Lower lobe of right lung (tissue), 2 donors: ENCODE measurements around the gene HMGXB4. TPM values are rescaled to one million over a fixed set of nuclear protein-coding genes. Genes with fewer than 3 reads are reported as not detected.

Experiments
- ATAC-seq, 2 donors: fragments of 200-7000 bp; cut with Tn5 transposase; one replicate each; pipeline ENCODE4 v1.9.1; 2020 to 2022; ENCODE audit warnings: mild to moderate bottlenecking in 2 of 2, moderate library complexity in 2 of 2
- DNase-seq: peaks from one replicate; pipeline ENCODE4 v3.0.0-alpha.2; 2020
- H3K27ac ChIP-seq: fragments of 200-600 bp; one replicate; pipeline ENCODE4 v1.8.0; 2022
- H3K27me3 ChIP-seq: fragments of 200-600 bp; one replicate; pipeline ENCODE4 v1.8.0; 2022; ENCODE audit warnings: low read depth
- H3K36me3 ChIP-seq: fragments of 200-600 bp; one replicate; pipeline ENCODE4 v1.8.0; 2022; ENCODE audit warnings: mild to moderate bottlenecking
- H3K4me1 ChIP-seq: fragments of 200-600 bp; one replicate; pipeline ENCODE4 v1.8.0; 2022
- H3K4me3 ChIP-seq: fragments of 200-600 bp; one replicate; pipeline ENCODE4 v1.8.0; 2022; ENCODE audit warnings: mild to moderate bottlenecking
- H3K9me3 ChIP-seq: fragments of 200-600 bp; one replicate; pipeline ENCODE4 v1.8.0; 2022
- CTCF ChIP-seq: fragments of 200-600 bp; IDR thresholded peaks from one replicate; pipeline ENCODE4 v1.8.0; 2022; ENCODE audit warnings: antibody characterized with exemption, mild to moderate bottlenecking
- intact Hi-C: fragments of 100-400 bp; cut with DNase I; formaldehyde crosslinking; loops from one replicate; pipeline ENCODE4 v1.11.0; 2022
- total RNA-seq: library from RNA; stranded (reverse); fragmentation: NEBNext Ultra II Directional; extraction: Animal tissue kit (Norgen Biotek cat#: 25700); gene quantifications from one replicate; pipeline ENCODE4 v1.2.1, GENCODE V29; 2021
- donor health status: DM: no; HTN: yes; CAD: no; lungs with severe emphysema.

The HMGXB4 gene
- total RNA-seq, 1 donor from 2014 or later: 15.6 TPM

DNA sequence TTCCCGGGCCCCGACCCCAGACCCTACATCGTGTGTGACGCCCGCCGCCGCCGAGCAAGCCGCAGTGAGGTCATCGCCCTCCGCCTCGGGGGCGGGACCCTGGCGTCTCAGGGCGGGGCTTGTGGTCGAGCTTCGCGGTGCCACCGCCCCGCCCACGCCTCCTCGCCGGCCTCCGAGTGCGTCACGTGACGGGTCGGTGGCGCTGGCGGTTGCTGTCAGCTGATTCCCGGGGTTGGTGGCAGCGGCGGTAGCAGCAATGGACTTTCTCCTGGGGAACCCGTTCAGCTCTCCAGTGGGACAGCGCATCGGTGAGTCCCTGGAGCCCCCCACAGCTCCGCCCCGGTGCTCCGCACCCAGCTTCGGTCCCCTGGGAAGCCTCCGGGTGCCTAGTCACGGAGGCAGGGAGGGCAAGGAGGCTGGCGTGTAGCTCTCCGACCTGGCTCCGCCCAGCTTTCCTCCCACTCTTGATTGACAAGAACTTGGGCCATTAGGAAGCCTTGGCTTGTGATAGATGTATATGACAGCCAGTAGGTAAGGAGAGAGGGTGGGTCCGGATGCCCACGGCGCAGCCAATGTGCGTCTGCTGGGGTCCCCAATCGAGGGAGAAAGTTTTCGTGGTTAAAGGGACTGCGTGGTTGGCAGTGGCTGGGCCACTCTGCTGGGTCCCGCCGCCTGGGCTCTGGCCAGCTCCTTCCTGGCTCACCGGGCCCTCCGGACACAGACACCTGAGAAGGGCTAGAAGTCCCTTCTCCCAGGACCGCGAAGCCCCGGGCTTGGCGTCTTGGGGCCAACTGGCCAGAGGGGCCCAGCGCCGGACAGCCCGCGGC is 42.6 kb downstream of the HMGXB4 start, which contains the start of gene TOM1:
TSS of gene TOM1 (plus strand) at position 222 of the 827 bp plus-strand sequence. CDS start at position 257, 35 bp downstream.
- Histone ChIP-seq H3K9me3 (no peaks in the 10 kb centered on the region), H3K27ac (peak within 1 kb of the TSS; percentile 92), H3K4me1 (peaks cover 33% of the 10 kb centered on the region), H3K36me3 (peaks cover 4% of the 10 kb centered on the region), H3K27me3 (no peaks in the 10 kb centered on the region), H3K4me3 (peak within 1 kb of the TSS; percentile 66)
- DNase-seq: peak; percentile 98
- ATAC-seq: peak; percentile 97
- TF ChIP-seq CTCF: no peak
- intact Hi-C loops: no loop called here

DNA sequence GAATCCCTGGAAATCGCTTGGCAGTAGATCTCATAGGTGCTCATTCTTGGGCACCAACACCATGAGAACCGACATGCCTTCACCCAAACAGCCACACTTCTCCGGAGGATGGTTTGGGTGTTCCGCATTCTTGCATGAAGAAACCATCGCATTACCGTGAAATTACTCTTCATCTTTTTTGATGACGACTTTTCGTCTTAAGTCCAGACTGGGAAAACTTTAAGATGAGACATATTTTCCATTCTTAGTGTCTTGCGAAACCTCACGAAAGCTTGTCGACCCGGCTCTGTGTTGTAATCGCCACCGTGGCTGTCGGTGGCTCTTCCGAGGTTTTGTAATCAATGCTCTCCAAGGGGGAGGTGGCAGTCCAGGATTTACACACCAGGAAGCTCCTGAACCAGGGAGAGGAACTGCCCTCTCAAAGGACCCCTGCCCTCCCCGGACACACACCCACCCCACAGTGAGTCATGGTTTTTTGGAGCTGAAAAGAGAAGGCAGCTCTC is 44.1 kb downstream of the HMGXB4 start:
- Histone ChIP-seq H3K4me1 (peaks cover 43% of the 10 kb centered on the region), H3K27ac (peak overlapping the region; percentile 92), H3K36me3 (no peaks in the 10 kb centered on the region), H3K9me3 (no peaks in the 10 kb centered on the region), H3K27me3 (no peaks in the 10 kb centered on the region), H3K4me3 (peak overlapping the region; percentile 66)
- ATAC-seq (peak; percentile 52 to 60), DNase-seq (peak; percentile 77)
- intact Hi-C loops: no loop called here
- TF ChIP-seq CTCF: no peak

- no peaks in the 10 kb centered on the region for H3K36me3 ChIP-seq
- ATAC-seq: no peak
- H3K4me3 ChIP-seq: no peak overlapping the region
- H3K27me3 ChIP-seq: no peaks in the 10 kb centered on the region
- no peak for TF ChIP-seq CTCF
- no peaks in the 10 kb centered on the region for H3K9me3 ChIP-seq
- DNase-seq: no peak
- H3K4me1 ChIP-seq: peaks cover 57% of the 10 kb centered on the region
- intact Hi-C loops: no loop called here
- H3K27ac ChIP-seq: no peak overlapping the region
These were observed 45.8 kb downstream of the HMGXB4 start for GRCh38 chr22:35303029-35303624.

DNA sequence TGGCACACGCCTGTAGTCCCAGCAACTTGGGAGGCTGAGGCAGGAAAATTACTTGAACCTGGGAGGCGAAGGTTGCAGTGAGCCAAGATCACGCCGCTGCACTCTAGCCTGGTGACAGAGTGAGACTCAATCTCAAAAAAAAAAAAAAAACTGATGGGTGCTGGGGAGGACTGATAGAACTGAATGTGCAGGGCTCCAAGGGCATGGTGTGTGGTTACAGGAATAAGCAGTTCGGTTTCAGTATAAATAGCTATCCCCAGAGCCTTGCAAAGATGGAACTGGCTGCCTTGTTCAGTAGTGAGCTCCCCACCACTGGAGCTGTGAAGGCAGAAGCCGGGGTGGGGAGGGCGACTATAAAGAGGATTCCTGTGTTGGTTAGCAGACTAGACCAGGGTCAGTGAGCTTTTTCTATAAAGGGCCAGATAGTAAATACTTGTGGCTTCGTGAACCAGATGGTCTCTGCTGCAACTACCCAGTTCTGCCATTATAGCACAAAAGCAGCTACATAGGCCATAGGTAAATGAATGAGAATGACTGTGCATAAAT is 48.3 kb downstream of the HMGXB4 start:
- Histone ChIP-seq H3K9me3 (no peaks in the 10 kb centered on the region), H3K4me3 (no peak overlapping the region), H3K36me3 (peaks cover 1% of the 10 kb centered on the region), H3K4me1 (peaks cover 60% of the 10 kb centered on the region), H3K27me3 (no peaks in the 10 kb centered on the region), H3K27ac (no peak overlapping the region)
- no peak for TF ChIP-seq CTCF
- intact Hi-C loops: no loop called here
- ATAC-seq (no peak), DNase-seq (no peak)

GRCh38 chr22:35306350-35306967 is 49.2 kb downstream of the HMGXB4 start:
- no peak for TF ChIP-seq CTCF
- DNase-seq: no peak
- peaks cover 7% of the 10 kb centered on the region for H3K36me3 ChIP-seq
- ATAC-seq: no peak
- H3K27ac ChIP-seq: no peak overlapping the region
- no peaks in the 10 kb centered on the region for H3K27me3 ChIP-seq
- no peak overlapping the region for H3K4me3 ChIP-seq
- H3K4me1 ChIP-seq: peaks cover 58% of the 10 kb centered on the region
- intact Hi-C loops: no loop called here
- no peaks in the 10 kb centered on the region for H3K9me3 ChIP-seq
